ENCODE measurements around the gene HLTF.

HLTF gene

DNA sequence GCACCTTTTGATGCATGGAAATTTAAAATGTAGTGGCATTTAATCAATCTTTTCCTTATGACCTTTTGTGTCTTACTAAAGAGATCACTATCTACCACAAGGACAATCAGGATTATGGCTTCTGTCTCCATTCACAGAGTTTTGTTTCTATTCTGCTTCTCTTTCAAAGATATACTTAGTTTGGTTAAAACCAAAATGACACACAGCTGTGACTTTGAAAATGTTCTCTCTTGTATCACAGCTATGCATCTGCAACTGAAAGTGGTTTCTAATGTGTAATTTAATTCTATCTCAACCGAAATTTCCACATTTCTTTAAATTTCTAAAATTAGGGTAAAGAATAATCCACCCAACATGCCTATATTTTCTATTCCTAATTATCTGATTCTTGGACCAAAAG lies 27.7 kb downstream of the HLTF start:
- no peak overlapping the region for H2AK5ac ChIP-seq (ENCODE audit: low read depth, low read length)
- H2BK15ac ChIP-seq (ENCODE audit: low read length), result no peak overlapping the region
- H2BK5ac ChIP-seq (ENCODE audit: low read length), result no peak overlapping the region
- H3K4me2 ChIP-seq (ENCODE audit: insufficient read depth, low read length, poor library complexity, severe bottlenecking), result no peak overlapping the region
- H3K27me3 ChIP-seq (ENCODE audit: control insufficient read depth in 3 of 3, insufficient read depth in 3 of 3, low read depth in 1 of 3, low read length in 3 of 3), result no peaks in the 10 kb centered on the region
- H3K9ac ChIP-seq (ENCODE audit: low read depth, low read length, poor library complexity), result no peak overlapping the region
- H3K79me1 ChIP-seq (ENCODE audit: low read depth, low read length), result no peaks in the 10 kb centered on the region
- H4K91ac ChIP-seq (ENCODE audit: low read depth, low read length, poor library complexity), result no peak overlapping the region
- no peak overlapping the region for H3K14ac ChIP-seq (ENCODE audit: low read length)
- H2AFZ ChIP-seq (ENCODE audit: low read length), result no peak overlapping the region
- H4K8ac ChIP-seq (ENCODE audit: low read depth, low read length), result no peak overlapping the region
- H3K23ac ChIP-seq (ENCODE audit: low read depth, low read length, poor library complexity), result no peak overlapping the region
- no CpG with 5 or more reads among the region's 1 CpG for WGBS, 2 donors (ENCODE audit: extremely low coverage in 2 of 2, insufficient read length in 2 of 2, insufficient replicate concordance in 1 of 2)
- H3K4me1 ChIP-seq (ENCODE audit: control insufficient read depth in 2 of 2, insufficient read depth in 1 of 2, low read depth in 1 of 2, low read length in 2 of 2), result no peaks in the 10 kb centered on the region
- no peak for DNase-seq (ENCODE audit: low spot score)
- no peak overlapping the region for H2BK12ac ChIP-seq (ENCODE audit: low read length)
- no peak overlapping the region for H3K18ac ChIP-seq (ENCODE audit: low read length)
- H3K36me3 ChIP-seq (replicated peaks in 1 of 2; ENCODE audit: control insufficient read depth in 2 of 2, insufficient read depth in 2 of 2, low read length in 2 of 2), result peaks cover 2 to 94% of the 10 kb centered on the region in 2 donors
- H3K4me3 ChIP-seq (ENCODE audit: low read length in 2 of 2), result no peak overlapping the region
- no peak overlapping the region for H3K4ac ChIP-seq (ENCODE audit: low read length)
- H3K9me3 ChIP-seq (replicated peaks in 1 of 2; ENCODE audit: control insufficient read depth in 2 of 2, insufficient read depth in 1 of 2, low read depth in 1 of 2, low read length in 2 of 2), result peaks cover 0 to 20% of the 10 kb centered on the region in 2 donors
- no peak overlapping the region for H2BK120ac ChIP-seq (ENCODE audit: low read depth, low read length)
- no peak overlapping the region for H3K27ac ChIP-seq (replicated peaks; ENCODE audit: low read length)

DNA sequence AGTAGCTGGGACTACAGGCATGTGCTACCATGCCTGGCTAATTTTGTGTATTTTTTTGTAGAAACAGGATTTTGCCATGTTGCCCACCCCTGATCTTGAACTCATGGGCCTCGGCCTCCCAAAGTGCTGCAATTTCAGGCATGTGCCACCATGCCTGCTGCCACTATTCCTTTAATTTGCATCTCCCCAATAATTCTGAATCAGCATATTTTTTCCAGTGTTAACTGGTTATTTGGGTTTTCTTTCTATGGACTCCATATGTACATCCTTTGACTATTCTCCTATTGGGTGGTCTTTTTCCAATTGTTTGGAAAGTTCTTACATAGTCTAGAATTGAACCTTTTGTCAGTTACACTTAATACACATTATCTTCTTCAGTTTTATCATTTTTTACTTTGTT lies 28.1 kb downstream of the HLTF start:
- peaks cover 3 to 94% of the 10 kb centered on the region in 2 donors for H3K36me3 ChIP-seq (replicated peaks in 1 of 2; ENCODE audit: control insufficient read depth in 2 of 2, insufficient read depth in 2 of 2, low read length in 2 of 2)
- WGBS, 2 donors (ENCODE audit: extremely low coverage in 2 of 2, insufficient read length in 2 of 2, insufficient replicate concordance in 1 of 2), result no CpG with 5 or more reads among the region's 1 CpG

GRCh38 chr3:149055575-149055974 lies 30.8 kb downstream of the HLTF start:
- H3K27me3 ChIP-seq (ENCODE audit: control insufficient read depth in 3 of 3, insufficient read depth in 3 of 3, low read depth in 1 of 3, low read length in 3 of 3), result no peaks in the 10 kb centered on the region
- no peak overlapping the region for H2AFZ ChIP-seq (ENCODE audit: low read length)
- no peak overlapping the region for H2AK5ac ChIP-seq (ENCODE audit: low read depth, low read length)
- no peak overlapping the region for H2BK120ac ChIP-seq (ENCODE audit: low read depth, low read length)
- H4K91ac ChIP-seq (ENCODE audit: low read depth, low read length, poor library complexity), result no peak overlapping the region
- no peak overlapping the region for H3K4me3 ChIP-seq (ENCODE audit: low read length in 2 of 2)
- H3K4me1 ChIP-seq (ENCODE audit: control insufficient read depth in 2 of 2, insufficient read depth in 1 of 2, low read depth in 1 of 2, low read length in 2 of 2), result no peaks in the 10 kb centered on the region
- no peak overlapping the region for H3K4me2 ChIP-seq (ENCODE audit: insufficient read depth, low read length, poor library complexity, severe bottlenecking)
- H3K79me1 ChIP-seq (ENCODE audit: low read depth, low read length), result no peaks in the 10 kb centered on the region
- no peak overlapping the region for H3K9ac ChIP-seq (ENCODE audit: low read depth, low read length, poor library complexity)
- H4K8ac ChIP-seq (ENCODE audit: low read depth, low read length), result no peak overlapping the region
- no peak overlapping the region for H3K18ac ChIP-seq (ENCODE audit: low read length)
- no peak overlapping the region for H2BK5ac ChIP-seq (ENCODE audit: low read length)
- H3K27ac ChIP-seq (replicated peaks; ENCODE audit: low read length), result no peak overlapping the region
- no peak overlapping the region for H2BK12ac ChIP-seq (ENCODE audit: low read length)
- no peak for DNase-seq (ENCODE audit: low spot score)
- H3K4ac ChIP-seq (ENCODE audit: low read length), result no peak overlapping the region
- no peak overlapping the region for H2BK15ac ChIP-seq (ENCODE audit: low read length)
- no peak overlapping the region for H3K14ac ChIP-seq (ENCODE audit: low read length)
- peaks cover 2 to 26% of the 10 kb centered on the region in 2 donors for H3K9me3 ChIP-seq (replicated peaks in 1 of 2; ENCODE audit: control insufficient read depth in 2 of 2, insufficient read depth in 1 of 2, low read depth in 1 of 2, low read length in 2 of 2)
- peaks cover 3 to 95% of the 10 kb centered on the region in 2 donors for H3K36me3 ChIP-seq (replicated peaks in 1 of 2; ENCODE audit: control insufficient read depth in 2 of 2, insufficient read depth in 2 of 2, low read length in 2 of 2)
- no peak overlapping the region for H3K23ac ChIP-seq (ENCODE audit: low read depth, low read length, poor library complexity)
- WGBS, 2 donors (ENCODE audit: extremely low coverage in 2 of 2, insufficient read length in 2 of 2, insufficient replicate concordance in 1 of 2), result no CpG with 5 or more reads among the region's 3 CpGs

More for the DNA sequence above, 28.1 kb downstream of the HLTF start:
- Histone ChIP-seq H2BK5ac (ENCODE audit: low read length) (no peak overlapping the region), H2BK15ac (ENCODE audit: low read length) (no peak overlapping the region), H3K18ac (ENCODE audit: low read length) (no peak overlapping the region), H3K27me3 (ENCODE audit: control insufficient read depth in 3 of 3, insufficient read depth in 3 of 3, low read depth in 1 of 3, low read length in 3 of 3) (no peaks in the 10 kb centered on the region), H3K4me3 (ENCODE audit: low read length in 2 of 2) (no peak overlapping the region), H2AFZ (ENCODE audit: low read length) (no peak overlapping the region), H3K4me2 (ENCODE audit: insufficient read depth, low read length, poor library complexity, severe bottlenecking) (no peak overlapping the region), H3K27ac (replicated peaks; ENCODE audit: low read length) (no peak overlapping the region), H3K14ac (ENCODE audit: low read length) (no peak overlapping the region), H3K4ac (ENCODE audit: low read length) (no peak overlapping the region), H4K91ac (ENCODE audit: low read depth, low read length, poor library complexity) (no peak overlapping the region), H3K79me1 (ENCODE audit: low read depth, low read length) (no peaks in the 10 kb centered on the region), H3K9me3 (replicated peaks in 1 of 2; ENCODE audit: control insufficient read depth in 2 of 2, insufficient read depth in 1 of 2, low read depth in 1 of 2, low read length in 2 of 2) (peaks cover 1 to 24% of the 10 kb centered on the region in 2 donors), H3K9ac (ENCODE audit: low read depth, low read length, poor library complexity) (no peak overlapping the region), H2BK12ac (ENCODE audit: low read length) (no peak overlapping the region), H3K23ac (ENCODE audit: low read depth, low read length, poor library complexity) (no peak overlapping the region), H4K8ac (ENCODE audit: low read depth, low read length) (no peak overlapping the region), H2BK120ac (ENCODE audit: low read depth, low read length) (no peak overlapping the region), H3K4me1 (ENCODE audit: control insufficient read depth in 2 of 2, insufficient read depth in 1 of 2, low read depth in 1 of 2, low read length in 2 of 2) (no peaks in the 10 kb centered on the region), H2AK5ac (ENCODE audit: low read depth, low read length) (no peak overlapping the region)
- no peak for DNase-seq (ENCODE audit: low spot score)

- Histone ChIP-seq H3K4me3 (ENCODE audit: low read length in 2 of 2) (no peak overlapping the region), H3K4me1 (ENCODE audit: control insufficient read depth in 2 of 2, insufficient read depth in 1 of 2, low read depth in 1 of 2, low read length in 2 of 2) (no peaks in the 10 kb centered on the region), H2AK5ac (ENCODE audit: low read depth, low read length) (no peak overlapping the region), H3K36me3 (replicated peaks in 1 of 2; ENCODE audit: control insufficient read depth in 2 of 2, insufficient read depth in 2 of 2, low read length in 2 of 2) (peaks cover 0 to 100% of the 10 kb centered on the region in 2 donors), H2BK15ac (ENCODE audit: low read length) (no peak overlapping the region), H3K9ac (ENCODE audit: low read depth, low read length, poor library complexity) (no peak overlapping the region), H2AFZ (ENCODE audit: low read length) (no peak overlapping the region), H3K4me2 (ENCODE audit: insufficient read depth, low read length, poor library complexity, severe bottlenecking) (no peak overlapping the region), H3K14ac (ENCODE audit: low read length) (no peak overlapping the region), H3K18ac (ENCODE audit: low read length) (no peak overlapping the region), H3K27me3 (ENCODE audit: control insufficient read depth in 3 of 3, insufficient read depth in 3 of 3, low read depth in 1 of 3, low read length in 3 of 3) (no peaks in the 10 kb centered on the region), H3K23ac (ENCODE audit: low read depth, low read length, poor library complexity) (no peak overlapping the region), H3K9me3 (replicated peaks in 1 of 2; ENCODE audit: control insufficient read depth in 2 of 2, insufficient read depth in 1 of 2, low read depth in 1 of 2, low read length in 2 of 2) (no peaks in the 10 kb centered on the region), H3K79me1 (ENCODE audit: low read depth, low read length) (no peaks in the 10 kb centered on the region), H2BK120ac (ENCODE audit: low read depth, low read length) (no peak overlapping the region), H4K91ac (ENCODE audit: low read depth, low read length, poor library complexity) (no peak overlapping the region), H3K27ac (replicated peaks; ENCODE audit: low read length) (no peak overlapping the region), H2BK12ac (ENCODE audit: low read length) (no peak overlapping the region), H4K8ac (ENCODE audit: low read depth, low read length) (no peak overlapping the region), H2BK5ac (ENCODE audit: low read length) (no peak overlapping the region), H3K4ac (ENCODE audit: low read length) (no peak overlapping the region)
- no peak for DNase-seq (ENCODE audit: low spot score)
- WGBS, 2 donors (ENCODE audit: extremely low coverage in 2 of 2, insufficient read length in 2 of 2, insufficient replicate concordance in 1 of 2), result no CpG with 5 or more reads among the region's 5 CpGs
These were observed 41.8 kb downstream of the HLTF start for GRCh38 chr3:149044339-149045083.

Data from neuronal stem cell (in vitro differentiated cells).